ENCODE results near the gene PPP1CA. TPM values are rescaled to one million over a fixed set of nuclear protein-coding genes. Genes with fewer than 3 reads are reported as not detected.

The PPP1CA gene
- total RNA-seq, 1 donor from 2014 or later: 144 TPM

DNA sequence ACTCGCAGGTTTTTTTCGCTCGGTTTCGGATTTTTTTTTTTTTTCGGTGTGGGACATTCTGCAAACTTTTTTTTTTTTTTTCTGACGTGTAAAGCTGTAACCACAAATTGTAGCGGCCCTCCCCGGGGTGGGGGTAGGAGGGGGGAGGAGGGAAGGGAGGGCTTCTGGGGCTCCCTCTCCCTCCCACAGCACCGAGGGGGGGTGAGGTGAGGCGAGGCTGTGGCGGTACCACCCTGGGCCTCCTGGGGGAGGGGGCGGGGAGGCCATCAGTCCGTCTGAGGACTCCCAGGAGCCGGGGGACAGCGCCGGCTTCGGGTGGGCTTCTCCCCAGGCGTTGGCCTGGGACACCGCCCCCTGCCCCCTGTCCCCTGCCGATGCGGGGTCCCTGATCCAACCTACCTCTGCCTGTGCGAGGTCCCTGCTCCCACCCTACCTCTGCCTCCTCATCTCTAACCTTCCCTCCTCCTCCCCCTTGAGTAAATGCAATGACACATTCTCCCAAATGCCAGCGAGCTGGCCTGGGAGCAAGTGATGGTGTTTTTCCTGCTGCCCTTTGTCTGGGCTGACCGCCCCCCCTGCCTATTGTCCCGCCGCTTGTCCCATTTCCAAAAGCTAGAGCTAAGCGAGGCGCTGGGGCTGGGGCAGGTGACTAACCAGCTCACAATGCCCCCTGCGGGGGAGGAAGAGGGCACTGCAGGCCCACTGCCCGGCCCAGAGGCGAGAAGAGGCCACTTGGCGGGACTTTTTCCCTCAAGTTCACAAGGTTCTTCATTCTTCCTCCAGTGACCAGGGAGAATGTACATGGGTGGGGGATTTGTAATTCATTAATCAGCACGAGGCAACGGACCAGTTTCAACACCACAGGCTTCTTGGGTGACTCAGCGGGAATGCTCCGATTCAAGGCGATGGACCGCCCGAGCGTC lies 27.7 kb downstream of the PPP1CA start:
- intact Hi-C loops (cut with DNase I): no loop called here
- ATAC-seq (peak; percentile 79 to 82), DNase-seq (peak; percentile 89)
- Histone ChIP-seq H3K4me3 (peak overlapping the region; percentile 71), H3K27ac (peak overlapping the region; percentile 91), H3K36me3 (no peaks in the 10 kb centered on the region), H3K27me3 (ENCODE audit: low read depth) (no peaks in the 10 kb centered on the region), H3K4me1 (peaks cover 48% of the 10 kb centered on the region), H3K9me3 (no peaks in the 10 kb centered on the region)
- TF ChIP-seq, protein P1, sequence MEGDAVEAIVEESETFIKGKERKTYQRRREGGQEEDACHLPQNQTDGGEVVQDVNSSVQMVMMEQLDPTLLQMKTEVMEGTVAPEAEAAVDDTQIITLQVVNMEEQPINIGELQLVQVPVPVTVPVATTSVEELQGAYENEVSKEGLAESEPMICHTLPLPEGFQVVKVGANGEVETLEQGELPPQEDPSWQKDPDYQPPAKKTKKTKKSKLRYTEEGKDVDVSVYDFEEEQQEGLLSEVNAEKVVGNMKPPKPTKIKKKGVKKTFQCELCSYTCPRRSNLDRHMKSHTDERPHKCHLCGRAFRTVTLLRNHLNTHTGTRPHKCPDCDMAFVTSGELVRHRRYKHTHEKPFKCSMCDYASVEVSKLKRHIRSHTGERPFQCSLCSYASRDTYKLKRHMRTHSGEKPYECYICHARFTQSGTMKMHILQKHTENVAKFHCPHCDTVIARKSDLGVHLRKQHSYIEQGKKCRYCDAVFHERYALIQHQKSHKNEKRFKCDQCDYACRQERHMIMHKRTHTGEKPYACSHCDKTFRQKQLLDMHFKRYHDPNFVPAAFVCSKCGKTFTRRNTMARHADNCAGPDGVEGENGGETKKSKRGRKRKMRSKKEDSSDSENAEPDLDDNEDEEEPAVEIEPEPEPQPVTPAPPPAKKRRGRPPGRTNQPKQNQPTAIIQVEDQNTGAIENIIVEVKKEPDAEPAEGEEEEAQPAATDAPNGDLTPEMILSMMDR (IDR thresholded peaks at IDR 0.05): peak; percentile 66

DNA sequence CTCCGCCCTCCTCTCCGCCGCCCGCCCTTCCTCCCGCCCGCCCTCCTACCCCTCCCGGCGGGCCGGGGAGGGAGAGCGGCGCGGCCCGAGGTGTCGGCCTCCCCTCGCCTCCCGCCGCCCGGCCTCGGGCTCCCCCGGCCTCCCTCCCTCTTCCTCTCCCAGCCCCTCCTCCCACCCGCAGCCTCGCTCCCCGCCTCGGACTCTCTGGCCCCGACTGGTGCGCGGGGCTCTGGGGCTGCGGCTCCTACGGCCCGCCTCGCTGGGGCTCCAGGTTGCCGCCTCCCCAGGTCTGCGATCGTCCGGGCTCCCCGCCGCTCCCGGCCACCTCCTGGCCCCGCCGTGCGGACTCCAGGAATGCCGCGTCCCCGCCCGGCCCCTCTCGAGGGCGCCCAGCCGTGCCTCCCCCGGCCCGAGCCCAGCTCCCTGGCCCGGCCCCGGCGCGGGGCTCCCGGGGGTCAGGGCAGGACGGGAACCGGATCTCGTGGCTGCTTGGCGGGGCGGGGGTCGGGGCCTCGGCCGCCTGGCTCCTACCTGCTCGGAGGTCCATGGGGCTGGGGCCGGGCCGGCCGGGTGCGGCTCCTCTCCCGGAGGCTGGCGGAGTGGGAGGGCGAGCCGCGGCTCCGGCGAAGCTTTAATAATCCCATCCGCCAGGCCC lies 28.5 kb downstream of the PPP1CA start, which contains the start of gene CLCF1:
TSS of gene CLCF1 (minus strand) at position 606 of the 655 bp plus-strand sequence. CDS start at position 547, 59 bp downstream.
- intact Hi-C loops (cut with DNase I): no loop called here
- H3K27me3 ChIP-seq (ENCODE audit: low read depth): no peaks in the 10 kb centered on the region
- peak; percentile 59 to 69 for ATAC-seq
- H3K4me3 ChIP-seq: peak within 1 kb of the TSS; percentile 71
- peaks cover 50% of the 10 kb centered on the region for H3K4me1 ChIP-seq
- H3K36me3 ChIP-seq: no peaks in the 10 kb centered on the region
- peak within 1 kb of the TSS; percentile 91 for H3K27ac ChIP-seq
- H3K9me3 ChIP-seq: no peaks in the 10 kb centered on the region
- peak; percentile 81 for DNase-seq
- TF ChIP-seq, protein P1 (IDR thresholded peaks at IDR 0.05): no peak

DNA sequence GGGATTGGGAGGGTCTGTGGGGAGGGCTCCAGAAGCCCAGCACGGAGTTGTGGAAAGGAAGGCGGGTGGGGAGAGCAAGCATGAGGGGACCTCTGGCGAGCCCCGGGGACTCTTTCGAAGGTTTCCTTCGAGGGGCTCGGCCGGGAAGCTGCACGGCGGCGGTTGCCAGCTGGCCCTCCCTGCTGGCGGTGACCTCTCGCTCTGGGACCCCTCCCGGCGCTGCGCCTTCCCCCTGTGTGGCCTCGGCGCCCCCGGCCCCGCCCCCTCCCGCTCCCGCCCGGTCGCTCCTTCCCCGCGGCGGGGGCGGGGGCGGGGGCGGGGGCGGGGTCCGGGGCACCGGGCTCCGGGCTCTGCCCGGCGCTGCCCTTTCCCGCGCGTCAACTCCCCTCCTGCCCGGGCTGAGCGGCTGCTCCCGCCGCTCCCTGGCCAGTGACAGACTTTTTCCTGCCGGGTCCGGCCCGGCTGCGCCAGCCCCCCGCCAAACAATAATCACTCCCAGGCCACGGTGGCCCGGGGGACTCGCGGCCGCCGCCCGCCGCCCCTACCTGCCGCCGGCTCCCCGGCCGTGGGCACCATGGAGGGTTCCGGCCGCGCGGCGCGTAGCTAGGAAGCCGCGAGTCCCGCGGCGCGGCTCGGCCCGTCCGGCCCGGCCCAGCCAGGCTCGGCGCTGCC lies 29.2 kb downstream of the PPP1CA start:
- intact Hi-C loops (cut with DNase I): no loop called here
- H3K27me3 ChIP-seq (ENCODE audit: low read depth): no peaks in the 10 kb centered on the region
- no peaks in the 10 kb centered on the region for H3K36me3 ChIP-seq
- no peaks in the 10 kb centered on the region for H3K9me3 ChIP-seq
- H3K27ac ChIP-seq: peak overlapping the region; percentile 91
- TF ChIP-seq, protein P1 (IDR thresholded peaks at IDR 0.05): no peak
- H3K4me1 ChIP-seq: peaks cover 56% of the 10 kb centered on the region
- peak overlapping the region; percentile 71 for H3K4me3 ChIP-seq
- ATAC-seq (peak; percentile 2 to 15), DNase-seq (peak; percentile 67)

GRCh38 chr11:67371911-67372320 lies 29.7 kb downstream of the PPP1CA start:
- DNase-seq (no peak), ATAC-seq (no peak)
- Histone ChIP-seq H3K36me3 (no peaks in the 10 kb centered on the region), H3K27ac (peak overlapping the region; percentile 91), H3K27me3 (ENCODE audit: low read depth) (no peaks in the 10 kb centered on the region), H3K9me3 (no peaks in the 10 kb centered on the region), H3K4me3 (peak overlapping the region; percentile 71), H3K4me1 (peaks cover 62% of the 10 kb centered on the region)
- intact Hi-C loops (cut with DNase I): no loop called here
- TF ChIP-seq, protein P1 (IDR thresholded peaks at IDR 0.05): no peak

All from lower lobe of right lung (tissue), 2 donors.